HG02970 (cell line): ENCODE measurements around the gene ARHGAP23.

Source experiments
- ATAC-seq: cut with Tn5 transposase; IDR thresholded peaks from one replicate; pipeline ENCODE4 v1.9.1; 2021; ENCODE audit warnings: mild to moderate bottlenecking, moderate library complexity, moderate number of reproducible peaks; ENCODE audit not compliant: unreplicated experiment, low FRiP score

Gene ARHGAP23, protein sequence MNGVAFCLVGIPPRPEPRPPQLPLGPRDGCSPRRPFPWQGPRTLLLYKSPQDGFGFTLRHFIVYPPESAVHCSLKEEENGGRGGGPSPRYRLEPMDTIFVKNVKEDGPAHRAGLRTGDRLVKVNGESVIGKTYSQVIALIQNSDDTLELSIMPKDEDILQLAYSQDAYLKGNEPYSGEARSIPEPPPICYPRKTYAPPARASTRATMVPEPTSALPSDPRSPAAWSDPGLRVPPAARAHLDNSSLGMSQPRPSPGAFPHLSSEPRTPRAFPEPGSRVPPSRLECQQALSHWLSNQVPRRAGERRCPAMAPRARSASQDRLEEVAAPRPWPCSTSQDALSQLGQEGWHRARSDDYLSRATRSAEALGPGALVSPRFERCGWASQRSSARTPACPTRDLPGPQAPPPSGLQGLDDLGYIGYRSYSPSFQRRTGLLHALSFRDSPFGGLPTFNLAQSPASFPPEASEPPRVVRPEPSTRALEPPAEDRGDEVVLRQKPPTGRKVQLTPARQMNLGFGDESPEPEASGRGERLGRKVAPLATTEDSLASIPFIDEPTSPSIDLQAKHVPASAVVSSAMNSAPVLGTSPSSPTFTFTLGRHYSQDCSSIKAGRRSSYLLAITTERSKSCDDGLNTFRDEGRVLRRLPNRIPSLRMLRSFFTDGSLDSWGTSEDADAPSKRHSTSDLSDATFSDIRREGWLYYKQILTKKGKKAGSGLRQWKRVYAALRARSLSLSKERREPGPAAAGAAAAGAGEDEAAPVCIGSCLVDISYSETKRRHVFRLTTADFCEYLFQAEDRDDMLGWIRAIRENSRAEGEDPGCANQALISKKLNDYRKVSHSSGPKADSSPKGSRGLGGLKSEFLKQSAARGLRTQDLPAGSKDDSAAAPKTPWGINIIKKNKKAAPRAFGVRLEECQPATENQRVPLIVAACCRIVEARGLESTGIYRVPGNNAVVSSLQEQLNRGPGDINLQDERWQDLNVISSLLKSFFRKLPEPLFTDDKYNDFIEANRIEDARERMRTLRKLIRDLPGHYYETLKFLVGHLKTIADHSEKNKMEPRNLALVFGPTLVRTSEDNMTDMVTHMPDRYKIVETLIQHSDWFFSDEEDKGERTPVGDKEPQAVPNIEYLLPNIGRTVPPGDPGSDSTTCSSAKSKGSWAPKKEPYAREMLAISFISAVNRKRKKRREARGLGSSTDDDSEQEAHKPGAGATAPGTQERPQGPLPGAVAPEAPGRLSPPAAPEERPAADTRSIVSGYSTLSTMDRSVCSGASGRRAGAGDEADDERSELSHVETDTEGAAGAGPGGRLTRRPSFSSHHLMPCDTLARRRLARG (N-terminal part only)

DNA sequence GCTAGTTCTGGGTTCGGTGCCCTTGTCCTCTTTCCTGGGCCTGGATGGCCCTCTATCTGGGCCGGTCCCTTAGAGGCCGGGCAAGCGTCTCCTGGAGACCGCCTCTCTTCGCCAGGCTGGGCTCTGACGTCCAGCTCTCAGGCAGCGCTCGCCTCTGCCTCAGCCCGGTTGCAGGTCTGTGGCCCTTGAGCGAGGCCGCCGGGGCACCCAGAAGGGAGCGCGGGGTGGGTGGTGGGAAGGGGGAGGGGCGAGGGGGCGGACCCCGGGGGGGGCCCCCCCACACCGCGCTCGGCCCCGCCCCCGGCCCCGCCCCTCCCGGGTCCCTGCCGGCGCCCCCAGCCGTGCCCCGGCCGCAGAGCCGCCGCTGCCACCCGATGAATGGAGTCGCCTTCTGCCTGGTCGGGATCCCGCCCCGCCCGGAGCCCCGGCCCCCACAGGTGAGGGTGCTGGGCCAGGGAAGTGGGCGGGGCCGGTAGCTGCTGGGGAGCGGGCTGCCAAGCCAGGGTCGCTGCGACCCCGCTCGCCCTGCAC lies at the start of gene ARHGAP23:
Gene ARHGAP23 (plus strand): TSS at position 353 of the 531 bp plus-strand sequence. CDS start 22 bp downstream, at position 375.
- ATAC-seq = no peak

DNA sequence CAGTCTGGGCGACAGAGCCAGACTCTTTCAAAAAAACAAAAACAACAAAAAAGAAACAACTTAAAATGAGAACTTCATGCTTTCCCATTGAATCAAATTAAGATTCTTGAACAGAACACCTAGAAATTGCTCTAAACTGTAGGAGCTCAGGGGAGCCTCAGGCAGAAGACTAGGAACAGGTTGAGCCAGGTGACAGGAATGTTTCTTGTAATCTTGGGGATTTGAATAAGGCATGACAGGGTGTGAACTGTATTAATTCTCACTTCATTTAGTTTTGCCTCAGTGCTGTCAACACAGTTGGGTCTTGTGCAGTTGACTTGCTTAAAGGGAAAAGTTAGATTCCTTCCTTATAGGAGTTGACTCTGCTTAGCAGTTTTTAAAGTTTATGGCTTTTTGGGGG lies 48.8 kb upstream of the ARHGAP23 start:
- no peak for ATAC-seq

DNA sequence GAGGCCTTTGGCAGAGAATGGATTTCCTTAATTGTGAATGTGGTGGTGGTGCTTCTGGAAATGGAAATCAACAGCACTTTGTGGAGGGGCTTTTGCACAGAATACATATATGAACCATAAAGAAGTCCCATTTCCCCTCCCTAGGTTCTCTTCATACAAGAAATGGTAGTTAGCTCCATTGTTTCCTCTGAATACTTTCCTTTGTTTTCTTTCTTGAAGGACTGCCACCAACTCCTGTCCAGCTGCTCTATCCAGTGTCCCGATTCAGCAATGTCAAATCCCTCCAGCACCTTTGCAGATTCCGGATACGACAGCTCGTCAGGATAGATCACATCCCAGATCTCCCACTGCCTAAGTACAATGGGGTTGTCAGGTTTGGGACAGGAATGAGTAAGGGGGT lies 33.2 kb upstream of the ARHGAP23 start:
- ATAC-seq = no peak

DNA sequence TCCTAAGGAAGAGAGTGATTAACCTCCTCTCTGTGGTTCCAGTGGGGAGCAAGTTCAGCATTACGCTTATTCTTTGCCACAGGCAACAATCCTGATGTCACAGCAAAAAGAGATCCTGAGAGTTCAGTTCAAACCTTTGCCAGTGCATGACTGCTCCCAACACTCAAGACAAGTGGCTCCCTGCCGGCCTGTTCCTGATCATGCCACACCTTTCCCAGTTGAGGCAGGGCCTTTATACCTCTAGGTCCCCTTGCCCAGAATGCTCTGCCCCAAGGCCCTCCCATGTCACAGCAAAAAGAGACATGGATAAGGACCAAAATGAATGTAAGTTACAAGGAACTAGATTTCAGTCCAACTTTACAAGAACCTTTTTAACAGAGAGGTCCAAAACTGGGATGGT lies 31.0 kb upstream of the ARHGAP23 start:
- ATAC-seq = no peak

DNA sequence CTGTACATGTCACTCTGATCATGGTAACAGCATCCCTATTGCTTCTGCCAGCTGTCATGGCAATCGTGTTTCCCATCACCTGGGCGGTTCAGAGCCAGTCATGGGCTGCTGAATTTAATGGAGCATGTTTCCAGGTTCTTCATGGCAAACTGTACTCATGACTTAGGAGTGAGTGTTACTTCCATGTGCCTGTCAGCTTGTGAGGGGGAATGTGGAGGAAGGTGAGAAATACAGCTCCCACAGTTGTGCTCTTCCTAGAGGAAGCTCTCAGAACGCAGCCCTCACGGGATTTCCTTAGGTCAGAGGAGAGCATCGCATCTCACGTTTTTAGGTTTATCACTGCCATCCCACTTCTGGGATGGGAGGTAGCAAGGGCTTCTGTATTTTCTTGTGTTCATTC lies 28.0 kb upstream of the ARHGAP23 start:
- no peak for ATAC-seq

DNA sequence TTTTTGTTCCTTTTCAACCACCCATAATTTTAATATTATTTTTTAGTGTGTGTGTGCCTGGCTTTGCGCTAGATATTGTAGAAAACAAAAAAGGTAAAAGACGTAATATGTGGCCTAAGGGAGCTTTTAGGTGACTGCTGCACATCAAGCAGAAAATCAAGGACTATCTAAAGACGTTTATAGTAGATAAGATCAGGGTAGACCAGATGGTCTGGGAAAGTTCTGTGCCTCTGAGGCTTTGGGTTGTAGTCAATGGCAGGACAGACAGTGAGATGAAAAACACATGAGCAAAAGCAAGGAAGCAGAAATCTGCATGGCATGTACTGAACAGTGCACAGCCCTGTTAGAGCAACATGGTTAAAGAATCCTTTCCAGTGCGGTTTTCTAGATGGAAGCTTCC lies 26.8 kb upstream of the ARHGAP23 start:
- no peak for ATAC-seq

DNA sequence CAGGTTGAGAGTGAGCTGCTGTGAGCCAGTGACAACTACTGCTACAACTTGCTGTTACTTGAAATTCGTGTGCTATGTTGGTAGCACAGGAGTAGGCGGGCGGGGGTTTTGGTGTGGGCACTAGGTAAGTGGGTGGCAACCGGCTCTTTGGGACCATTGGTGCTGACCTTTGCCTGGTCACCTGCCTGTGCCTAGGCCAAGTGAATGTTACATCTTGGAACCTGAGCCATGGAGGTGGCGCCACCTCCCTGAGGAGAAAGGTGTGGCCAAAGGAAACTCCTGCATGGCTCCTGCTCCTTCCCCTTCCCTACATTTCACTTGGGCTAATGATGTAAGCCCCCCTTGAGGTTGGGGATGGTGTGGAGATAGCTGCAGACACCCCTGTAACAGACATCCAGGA lies 25.4 kb upstream of the ARHGAP23 start:
- no peak for ATAC-seq

DNA sequence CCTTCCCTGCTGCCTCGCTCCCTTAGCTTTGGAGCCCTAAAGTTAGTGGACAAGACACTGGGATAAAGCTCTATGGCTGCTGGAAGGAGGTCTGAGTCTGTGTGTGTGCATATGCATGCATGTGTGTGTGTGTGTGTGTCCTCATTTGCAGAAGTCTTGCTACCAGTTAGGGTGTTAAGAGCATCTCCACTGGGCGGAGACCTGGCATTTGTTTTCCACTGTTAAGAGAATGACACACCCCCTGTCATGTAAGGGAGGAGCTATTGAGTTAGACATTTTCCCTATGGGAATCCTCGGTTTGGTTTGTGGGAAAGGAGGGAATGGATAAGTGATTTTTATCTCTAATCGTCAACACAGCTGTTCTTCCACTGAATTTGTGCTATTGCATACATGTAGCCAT lies 24.8 kb upstream of the ARHGAP23 start:
- ATAC-seq = no peak

DNA sequence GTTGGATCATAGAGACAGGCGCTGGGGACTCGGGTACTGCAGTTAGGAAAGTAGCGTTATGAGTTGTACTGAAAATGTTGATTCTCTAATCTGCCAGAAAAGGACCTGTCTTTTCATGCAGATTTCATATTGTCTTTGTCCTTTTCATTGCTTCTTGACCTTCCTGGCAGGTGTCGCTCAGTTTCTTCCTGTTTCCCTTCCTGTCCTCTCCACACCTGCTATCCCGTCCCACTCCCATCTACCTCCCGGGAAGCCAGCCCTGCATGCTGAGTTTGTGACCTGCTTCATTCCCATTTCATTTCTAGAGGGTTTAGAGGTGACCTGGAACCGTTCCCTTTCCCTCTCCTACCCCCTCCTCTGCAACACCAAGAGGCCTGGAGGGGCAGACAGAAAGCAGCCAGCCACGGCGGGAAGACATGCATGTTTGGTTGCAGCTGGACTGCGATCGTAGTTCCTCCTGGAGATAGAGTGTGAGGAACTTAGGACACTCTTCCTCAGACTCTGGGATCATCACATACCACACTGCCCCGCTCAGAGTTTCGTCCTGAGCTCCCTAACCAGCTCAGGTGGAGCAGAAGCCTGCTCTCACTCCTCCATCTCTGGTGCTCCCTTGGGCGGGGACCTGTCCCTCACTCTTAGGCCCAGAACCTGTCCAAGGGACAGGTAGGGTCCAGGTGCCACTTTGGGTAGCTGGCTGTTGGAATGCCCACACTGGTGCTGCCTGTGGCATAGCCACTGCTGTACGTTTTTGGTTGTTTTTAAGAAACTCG lies 23.9 kb upstream of the ARHGAP23 start:
- no peak for ATAC-seq

DNA sequence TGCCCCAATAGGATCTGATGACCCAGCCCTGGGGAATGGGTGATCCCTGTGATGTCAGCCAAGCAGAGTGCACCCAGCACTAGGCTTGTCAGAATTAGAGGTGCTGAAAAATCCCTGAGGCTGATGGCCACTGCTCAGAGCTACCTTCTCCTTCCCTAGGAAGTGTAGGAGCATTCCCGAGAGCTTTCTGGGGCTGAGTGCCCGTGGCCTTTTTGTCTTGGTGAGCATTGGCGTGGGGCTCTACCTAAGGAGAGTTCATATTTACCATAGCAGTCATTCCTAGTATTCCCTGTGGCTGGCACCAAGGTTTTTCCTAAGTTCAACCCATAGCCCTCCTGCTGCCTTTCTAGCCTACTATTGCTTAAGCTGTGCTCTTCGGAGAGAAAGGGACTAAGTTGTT lies 22.6 kb upstream of the ARHGAP23 start:
- no peak for ATAC-seq

DNA sequence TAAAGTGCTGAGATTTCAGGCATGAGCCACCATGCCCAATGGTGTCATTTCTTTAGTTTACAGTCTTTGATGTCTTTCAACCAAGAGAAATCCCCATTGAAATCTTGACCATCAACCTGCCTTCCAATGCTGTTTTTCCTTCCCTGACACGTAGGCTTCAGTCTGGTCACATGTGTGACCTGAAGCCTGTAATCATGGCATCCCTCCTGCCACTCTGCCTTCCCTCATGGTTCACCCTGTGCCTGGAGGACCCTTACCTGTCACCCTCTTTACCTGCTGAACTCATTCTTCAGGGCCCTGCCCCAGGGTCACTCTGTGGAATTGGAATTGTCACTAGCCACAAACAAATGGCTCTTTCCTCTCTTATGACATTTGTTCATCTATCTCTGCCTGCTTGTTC lies 18.1 kb upstream of the ARHGAP23 start:
- ATAC-seq = no peak

DNA sequence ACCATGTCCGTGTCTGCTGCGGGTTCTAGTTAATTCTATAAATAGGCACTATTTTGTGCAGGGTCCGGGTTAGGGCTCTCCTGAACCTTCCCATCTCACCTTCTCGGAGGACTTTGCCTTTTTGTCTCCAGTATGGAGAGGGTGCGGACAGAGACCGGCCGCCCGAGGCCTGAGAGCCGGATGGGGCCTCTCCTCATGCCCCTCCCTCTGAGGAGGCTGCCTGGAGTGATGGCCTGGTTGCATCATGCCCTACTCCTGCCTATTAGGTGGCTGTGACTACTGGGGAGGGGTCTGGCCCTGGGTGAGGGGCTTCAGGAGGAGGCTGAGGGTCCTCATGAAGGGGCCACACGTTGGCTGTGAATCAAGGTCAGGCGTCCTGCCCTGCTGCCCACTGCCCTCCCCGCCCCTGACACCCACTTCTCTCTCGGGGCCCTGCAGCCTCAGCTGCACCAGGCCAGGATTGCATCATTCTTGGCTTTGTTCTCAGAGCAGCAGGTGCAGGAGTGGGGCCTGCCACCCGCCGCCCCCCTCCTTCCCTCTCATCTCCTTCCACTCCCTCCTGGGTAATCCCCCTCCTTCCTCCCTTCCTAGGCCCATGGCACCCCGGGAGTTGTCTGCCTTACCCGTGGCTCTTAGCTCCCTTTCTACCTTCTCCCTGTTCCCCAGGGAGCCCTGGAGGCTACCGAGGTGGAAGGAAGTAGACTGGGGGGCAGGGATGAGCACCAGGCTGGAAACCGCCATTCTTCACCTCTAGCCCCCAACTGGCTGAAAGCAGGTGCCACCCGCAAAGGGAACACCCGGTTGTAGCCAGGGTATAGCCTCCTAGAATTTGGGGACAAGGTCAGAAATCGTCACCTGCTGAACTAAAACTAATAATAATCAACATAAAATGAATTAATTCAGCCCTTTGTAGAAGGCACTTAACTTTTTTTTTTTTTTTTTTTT lies 12.7 kb upstream of the ARHGAP23 start:
- ATAC-seq = no peak

DNA sequence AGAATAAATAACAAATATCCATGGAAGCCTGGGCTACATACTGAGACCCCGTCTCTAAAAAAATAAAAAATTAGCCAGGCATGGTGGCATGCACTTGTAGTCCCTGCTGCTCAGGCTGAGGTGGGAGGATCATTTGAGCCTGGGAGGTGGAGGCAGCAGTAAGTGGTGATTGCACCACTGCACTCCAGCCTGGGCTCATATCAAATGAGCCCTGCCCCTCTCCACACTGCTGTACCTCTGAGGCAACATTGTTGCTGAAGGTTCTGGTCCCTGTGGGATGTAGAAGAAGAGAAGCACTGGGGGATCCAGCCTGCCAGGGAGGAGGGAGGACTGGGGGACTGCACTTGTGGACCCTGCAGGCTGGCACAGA lies 11.4 kb upstream of the ARHGAP23 start:
- no peak for ATAC-seq

DNA sequence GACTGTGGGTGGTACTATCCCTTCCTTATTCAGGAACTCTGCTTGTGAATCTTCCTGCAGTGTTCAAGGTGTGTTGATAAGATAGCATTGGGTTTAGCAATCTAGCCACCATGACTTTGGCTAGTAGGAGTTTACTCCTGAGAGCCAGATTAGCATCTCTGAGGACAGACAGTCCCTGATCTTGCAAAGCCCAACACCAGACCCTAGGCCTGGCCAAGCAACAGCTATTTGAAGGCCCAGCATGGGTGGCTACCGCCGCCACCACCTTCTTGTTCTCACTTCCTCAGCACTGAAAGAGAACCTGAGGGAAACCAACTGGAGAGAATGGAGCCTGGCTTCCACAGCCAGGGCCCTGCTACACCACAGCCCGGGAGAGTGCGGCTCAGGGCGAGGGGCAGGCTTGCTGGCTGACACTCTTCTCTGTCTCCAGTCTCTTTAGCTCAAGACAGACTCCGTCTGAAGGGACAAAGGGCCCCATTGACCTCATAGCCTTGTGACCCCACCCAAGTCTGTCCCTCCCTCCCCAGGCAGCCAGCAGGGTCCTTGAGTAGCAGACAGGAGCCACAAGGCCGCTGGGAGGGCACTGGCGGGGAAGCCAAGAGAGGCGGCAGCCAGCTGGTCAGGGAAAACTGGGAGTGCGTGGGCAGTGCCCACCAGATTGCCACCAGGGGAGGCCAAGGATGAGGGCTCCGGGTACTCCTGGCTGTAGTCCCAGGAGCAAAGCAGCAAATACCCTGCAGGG lies 10.9 kb upstream of the ARHGAP23 start:
- no peak for ATAC-seq

DNA sequence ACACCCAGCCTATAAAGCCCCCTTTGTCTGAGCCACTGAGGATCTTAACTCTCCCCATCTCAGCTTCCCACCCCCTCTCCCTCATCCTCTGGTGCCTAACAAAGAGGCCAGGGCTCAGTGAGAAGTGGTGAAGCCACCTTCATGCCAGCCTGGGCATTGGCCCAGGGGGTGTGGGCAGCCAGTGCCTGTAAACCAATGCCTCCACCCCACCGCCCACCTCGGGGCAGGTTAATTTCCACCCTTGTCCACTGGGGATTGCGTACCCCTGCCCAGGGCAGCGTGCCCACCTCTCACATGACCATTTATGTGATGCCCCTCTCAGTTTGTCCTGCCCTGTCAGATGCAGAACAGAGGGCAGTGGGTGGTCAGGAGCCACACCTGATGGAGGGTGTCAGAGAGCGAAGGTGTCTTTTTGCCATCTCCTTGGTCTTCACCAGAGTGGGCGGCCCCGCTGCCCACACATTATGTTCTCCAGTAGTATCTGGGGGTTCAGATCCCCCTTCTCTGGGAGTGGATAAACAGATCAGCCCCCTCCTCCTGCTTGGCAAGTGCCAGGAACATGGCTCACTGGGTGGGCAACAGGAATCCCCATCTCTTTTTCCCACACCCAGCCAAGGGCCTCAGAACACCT lies 10.1 kb upstream of the ARHGAP23 start:
- ATAC-seq = no peak

DNA sequence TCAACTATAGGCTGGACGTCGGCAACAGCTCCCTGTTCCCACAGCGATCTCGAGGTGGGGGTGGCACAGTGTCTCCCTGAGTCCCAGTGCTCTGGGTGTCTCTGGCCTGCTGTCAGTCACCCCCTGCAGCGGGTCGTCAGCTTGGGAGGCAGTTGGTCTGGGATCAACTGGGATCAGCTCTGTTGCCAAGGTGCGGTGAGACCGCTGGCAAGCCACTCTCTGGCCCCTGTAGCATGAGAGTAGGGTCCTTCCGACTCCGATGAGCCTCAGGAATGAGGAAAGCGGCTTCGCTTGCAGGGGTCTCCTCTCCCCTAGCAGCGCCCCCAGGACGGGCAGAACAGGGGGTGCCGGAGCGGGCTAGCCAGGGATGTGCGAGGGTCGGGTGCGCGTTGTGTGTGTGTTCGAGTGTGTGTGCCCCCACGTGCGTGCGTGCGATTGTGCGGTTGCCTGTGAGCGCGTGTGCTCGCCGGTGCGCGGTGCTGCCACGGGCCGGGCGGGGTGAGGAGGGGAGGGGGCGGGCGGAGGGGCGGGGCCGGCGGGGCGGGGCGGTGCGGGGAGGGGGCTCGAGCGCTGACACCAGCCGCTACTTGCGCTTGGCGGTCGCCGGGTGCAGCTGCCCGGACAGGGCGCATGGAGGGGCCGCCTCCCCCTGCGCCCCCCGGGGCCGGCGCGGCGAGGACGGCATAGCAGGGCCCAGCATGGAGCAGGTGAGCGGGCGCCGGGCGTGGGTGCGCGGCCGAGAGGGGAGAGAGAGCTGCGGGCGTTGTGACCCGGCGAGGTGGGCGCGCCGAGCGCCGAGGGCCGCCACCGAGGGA lies 9.4 kb upstream of the ARHGAP23 start:
- ATAC-seq = no peak

DNA sequence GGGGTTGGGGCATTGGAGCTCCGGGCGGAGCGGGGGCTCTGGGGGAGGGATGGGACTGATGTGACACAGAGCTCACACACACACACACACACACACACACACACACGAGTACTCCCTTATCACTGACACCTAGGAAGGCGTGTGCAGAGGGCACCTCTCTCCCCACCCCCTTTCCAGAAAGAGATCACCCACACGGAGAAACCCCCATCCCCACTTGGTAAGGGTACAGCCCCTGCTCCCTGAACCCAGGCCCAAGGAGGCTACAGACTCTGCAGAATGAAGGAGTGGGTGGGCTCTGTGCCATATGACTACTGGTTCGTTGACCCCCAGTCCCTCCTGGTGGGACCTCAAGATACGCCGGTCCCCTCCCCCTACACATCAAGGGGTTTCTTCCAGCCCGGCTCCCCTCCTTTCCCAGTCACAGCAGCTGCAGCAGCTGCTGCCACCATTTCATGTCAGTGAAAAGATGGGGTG lies 8.7 kb upstream of the ARHGAP23 start:
- no peak for ATAC-seq
